GM18868 (cell line): ENCODE results near the gene PLA2G4F.
A peak's percentile ranks its signal among the peaks of the same experiment; 100 is the strongest.

Experiments
- ATAC-seq: cut with Tn5 transposase; IDR thresholded peaks from one replicate; pipeline ENCODE4 v1.9.1; 2021; ENCODE audit warnings: mild to moderate bottlenecking, moderate library complexity; ENCODE audit not compliant: unreplicated experiment

The PLA2G4F gene, protein sequence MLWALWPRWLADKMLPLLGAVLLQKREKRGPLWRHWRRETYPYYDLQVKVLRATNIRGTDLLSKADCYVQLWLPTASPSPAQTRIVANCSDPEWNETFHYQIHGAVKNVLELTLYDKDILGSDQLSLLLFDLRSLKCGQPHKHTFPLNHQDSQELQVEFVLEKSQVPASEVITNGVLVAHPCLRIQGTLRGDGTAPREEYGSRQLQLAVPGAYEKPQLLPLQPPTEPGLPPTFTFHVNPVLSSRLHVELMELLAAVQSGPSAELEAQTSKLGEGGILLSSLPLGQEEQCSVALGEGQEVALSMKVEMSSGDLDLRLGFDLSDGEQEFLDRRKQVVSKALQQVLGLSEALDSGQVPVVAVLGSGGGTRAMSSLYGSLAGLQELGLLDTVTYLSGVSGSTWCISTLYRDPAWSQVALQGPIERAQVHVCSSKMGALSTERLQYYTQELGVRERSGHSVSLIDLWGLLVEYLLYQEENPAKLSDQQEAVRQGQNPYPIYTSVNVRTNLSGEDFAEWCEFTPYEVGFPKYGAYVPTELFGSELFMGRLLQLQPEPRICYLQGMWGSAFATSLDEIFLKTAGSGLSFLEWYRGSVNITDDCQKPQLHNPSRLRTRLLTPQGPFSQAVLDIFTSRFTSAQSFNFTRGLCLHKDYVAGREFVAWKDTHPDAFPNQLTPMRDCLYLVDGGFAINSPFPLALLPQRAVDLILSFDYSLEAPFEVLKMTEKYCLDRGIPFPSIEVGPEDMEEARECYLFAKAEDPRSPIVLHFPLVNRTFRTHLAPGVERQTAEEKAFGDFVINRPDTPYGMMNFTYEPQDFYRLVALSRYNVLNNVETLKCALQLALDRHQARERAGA

DNA sequence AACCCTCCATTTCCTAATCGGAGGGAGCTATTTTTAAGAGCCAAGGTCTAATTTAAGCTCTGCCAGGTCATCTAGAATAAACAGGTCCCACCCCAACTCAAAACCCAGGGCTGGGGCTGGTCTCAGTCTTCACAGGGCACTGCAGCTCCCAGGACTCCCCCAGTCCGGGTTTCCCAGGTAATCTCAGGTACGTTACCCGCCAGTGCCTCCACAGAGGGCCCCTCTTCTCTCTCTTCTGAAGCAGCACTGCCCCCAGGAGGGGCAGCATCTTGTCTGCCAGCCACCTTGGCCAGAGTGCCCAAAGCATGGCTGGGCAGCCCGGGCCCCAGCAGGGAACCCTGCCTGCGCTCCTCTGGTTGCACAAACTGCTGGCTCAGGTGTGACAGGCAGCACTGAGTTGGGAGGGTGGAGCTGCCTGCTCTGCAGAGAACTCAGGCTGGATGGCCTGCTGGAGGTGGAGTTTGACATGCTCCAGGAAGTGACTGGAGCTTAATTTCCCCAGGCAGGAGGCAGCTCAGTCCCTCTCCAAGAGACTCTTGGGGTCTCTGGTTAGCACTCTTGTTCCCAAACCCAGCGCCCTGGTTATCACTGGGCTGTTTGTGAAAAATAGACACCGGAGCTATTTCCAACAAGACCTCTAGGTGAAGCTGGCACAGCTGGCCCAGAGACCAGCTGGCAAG, at the start of gene PLA2G4F:
Gene PLA2G4F, minus strand, starts transcription at position 394 of the 680 bp plus-strand sequence. Its CDS starts 87 bp downstream, at position 307.
- no peak for ATAC-seq

GRCh38 chr15:42203891-42204290, 47.5 kb upstream of the PLA2G4F start:
- no peak for ATAC-seq

DNA sequence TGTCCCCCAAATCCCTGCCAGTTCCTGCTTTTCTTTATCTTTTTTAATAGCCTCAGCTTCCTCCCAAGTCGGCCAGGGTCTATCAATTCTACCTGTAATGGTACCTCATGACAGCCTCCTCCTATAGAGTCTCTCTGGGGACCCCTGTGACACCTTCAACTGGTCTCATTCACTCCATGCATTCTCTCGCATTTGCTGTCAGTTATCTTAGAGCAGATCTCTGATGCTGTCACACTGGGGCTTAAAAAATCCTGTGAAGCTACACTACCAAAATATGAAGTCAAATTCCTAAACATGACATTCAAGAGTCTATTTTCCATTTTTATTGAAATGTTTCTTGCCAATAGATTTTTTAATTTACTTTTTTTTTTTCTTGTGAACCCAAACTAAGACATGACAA, 46.2 kb upstream of the PLA2G4F start:
- ATAC-seq, result no peak

DNA sequence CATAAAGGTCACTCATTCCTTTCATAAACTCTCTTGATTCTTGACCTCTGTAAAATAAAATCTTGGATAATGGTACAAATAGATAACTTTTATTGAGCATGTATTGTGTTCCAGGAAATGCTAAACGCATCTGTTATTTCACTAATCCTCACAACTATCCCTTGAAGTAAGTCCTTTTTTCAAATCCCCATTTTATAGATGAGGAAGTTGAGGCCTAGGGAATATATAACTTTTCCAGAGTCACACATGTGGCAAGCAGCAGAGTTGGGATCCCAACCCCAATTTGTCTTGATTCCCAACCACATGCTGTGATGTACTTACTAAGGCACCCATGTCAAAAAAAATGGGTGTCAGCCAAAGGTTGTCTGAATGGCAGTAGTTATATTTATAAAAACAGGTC, 45.4 kb upstream of the PLA2G4F start:
- no peak for ATAC-seq

- ATAC-seq, result no peak
These were observed 42.7 kb upstream of the PLA2G4F start for GRCh38 chr15:42199126-42199525.

- no peak for ATAC-seq
These were observed 42.1 kb upstream of the PLA2G4F start for GRCh38 chr15:42198516-42198915.

DNA sequence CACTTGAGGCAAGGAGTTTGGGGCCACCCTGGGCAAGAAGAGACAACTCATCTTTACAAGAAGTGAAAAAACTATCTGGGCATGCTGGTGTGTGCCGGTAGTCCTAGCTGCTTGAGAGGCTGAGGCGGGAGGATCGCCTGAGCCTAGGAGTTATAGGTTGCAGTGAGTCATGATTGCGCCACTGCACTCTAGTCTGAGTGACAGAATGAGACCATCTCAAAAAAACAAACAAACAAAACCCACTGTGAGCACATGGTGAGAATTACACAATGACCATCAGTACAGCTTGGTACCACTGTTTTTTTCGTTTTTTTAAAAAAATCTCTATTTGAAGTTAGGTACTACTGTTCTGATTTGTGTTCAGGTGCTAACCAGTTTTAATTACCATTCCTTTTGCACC, 38.1 kb upstream of the PLA2G4F start:
- ATAC-seq, result no peak

DNA sequence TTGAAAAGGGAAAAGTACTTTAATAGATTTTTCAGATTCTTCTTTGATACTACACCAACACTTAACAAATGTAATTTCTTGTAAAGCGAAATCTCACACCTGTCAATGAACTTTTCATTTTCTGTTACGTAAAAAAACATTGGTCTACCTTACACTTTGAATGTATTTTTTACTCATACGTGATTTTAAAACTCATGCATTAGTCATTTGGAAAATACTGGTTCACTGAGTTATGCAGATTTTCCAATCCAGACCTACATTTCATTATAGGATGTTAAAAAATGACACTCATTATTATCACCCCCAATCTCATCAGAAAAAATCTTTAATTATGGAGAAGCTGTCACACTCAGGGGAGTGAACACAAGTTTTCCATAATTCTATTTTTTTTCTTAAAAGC, 36.9 kb upstream of the PLA2G4F start:
- no peak for ATAC-seq

DNA sequence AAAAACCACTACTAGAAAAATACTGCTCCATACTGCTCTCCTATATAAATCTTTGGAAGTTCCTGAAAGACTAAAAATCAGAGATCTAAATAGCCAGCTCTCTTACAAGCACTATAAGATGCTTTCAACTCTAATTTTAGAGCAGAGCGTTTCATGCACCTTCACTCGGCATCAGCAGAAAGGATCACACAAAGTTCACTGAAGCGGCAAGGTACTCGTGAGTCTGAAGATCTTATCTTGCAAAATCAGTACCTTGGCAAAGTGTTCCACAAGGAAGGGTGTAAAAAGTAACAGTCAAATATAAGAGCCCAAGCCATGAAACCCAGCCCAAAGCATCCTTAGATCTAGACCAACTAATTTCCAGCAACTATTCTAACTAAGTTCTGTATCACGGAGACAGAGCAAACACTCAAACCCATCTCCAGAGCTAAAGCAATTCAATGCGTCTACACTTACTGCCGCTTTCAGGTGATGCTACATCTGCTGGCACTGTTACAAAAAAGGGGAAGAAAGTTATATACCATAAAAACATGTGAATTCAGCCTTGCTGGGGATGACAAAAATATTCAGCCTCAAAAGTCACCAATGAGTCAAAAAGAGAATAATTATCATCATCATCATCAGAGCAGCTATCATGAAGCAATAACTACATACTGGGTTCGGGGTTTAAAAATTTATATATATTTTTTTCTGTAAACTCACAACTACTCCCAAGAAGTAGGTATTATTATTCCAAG, 35.3 kb upstream of the PLA2G4F start:
- peak; percentile 54 for ATAC-seq

DNA sequence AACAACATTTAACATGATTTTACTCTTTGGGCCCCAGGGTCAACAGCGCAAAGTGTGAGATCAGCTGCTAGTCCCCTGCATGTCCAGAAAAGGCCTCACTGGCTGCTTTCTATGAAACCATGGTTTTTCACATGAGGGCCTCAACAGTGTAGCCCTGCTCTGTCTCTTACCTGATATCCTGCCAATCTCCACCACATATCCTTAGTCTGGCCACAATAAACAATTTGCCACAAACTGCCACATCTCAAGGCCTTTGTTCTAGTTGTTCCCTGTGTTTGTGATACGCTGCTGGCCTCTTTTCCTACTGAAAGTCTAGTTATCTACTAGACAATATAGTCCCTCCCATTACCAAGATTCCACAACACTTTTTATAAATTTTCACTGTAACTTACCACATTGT, 33.9 kb upstream of the PLA2G4F start:
- no peak for ATAC-seq

DNA sequence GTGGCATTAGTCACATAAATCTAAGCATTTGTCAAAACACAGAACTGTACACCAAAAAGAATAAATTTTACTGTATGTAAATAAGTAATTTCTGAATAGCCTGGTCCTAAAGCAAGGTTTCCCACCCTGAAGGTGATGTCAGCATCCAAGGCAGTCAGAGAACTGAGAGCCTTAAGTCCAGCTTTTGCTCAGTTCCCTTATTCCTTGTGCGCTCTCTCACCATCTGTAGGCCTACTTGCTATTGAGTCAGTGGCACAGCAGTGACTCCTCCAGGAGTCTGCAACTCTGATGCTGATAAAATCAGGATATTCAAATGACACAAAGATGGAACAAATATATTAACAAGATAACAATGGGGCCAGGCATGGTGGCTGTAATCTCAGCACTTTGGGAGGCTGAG, 29.4 kb upstream of the PLA2G4F start:
- no peak for ATAC-seq

DNA sequence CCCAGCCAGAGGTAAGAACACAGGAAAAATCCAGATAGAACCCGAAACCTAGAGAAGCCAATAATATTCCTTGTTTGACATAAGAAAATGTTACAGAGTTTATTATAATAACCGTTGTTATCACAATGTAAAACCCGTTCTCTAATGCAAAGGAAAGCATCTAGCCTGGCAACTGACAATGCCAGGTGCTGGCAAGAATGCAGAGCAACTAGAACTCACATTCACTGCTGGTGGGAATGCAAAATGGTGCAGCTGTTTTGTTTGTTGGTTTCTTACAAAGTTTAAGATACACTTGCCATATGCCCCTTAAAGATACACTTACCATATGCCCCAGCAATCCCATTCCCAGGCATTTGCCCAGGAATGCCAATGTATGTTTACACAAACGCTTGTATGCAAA, 28.3 kb upstream of the PLA2G4F start:
- ATAC-seq, result no peak

DNA sequence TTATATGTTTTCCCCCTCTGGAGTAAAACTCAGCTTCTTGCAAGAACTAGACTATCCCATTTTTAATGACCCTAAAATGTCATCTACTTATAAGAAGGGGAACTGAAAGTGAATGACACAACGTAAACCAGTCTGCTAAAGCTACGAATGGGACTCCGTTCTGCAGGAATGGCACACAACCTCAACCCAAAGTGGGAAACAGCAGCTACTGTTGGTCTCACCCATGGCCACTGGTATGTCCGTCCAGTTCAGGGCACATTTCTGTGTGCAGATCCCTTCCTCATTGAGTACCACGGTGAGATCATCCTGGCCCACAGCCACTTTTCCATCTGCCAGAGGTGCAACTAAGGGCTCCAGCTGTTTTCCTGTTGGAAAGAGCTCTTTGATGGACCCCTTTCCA, 27.9 kb upstream of the PLA2G4F start:
- no peak for ATAC-seq

GRCh38 chr15:42182961-42183360, 26.5 kb upstream of the PLA2G4F start:
- ATAC-seq, result no peak

DNA sequence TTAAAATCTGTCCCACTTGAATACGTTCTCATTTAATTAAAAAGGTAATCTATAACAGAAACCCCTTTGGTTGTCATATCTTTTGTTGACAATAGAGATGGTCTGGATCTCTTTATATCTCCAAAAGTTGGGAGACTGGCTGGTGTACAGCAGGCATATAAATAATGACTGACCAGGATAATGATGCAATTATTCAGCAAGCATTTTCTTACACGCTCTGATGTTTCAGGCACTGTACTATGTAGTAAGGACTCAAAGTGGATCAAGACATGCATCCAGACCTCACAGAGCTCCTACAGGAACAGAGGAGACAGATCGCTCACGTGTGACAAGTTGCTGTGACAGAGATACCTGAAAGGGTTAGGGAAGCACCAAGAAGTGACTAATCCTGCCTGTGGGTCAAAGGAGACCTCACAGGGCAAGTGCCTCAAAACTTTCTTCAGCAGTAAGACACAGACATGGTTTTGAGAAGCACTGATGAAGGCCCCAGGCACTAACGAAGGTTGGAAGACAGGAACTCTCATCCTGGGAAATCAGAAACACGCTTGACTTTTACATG, 26.0 kb upstream of the PLA2G4F start:
- no peak for ATAC-seq

GRCh38 chr15:42178056-42178455, 21.6 kb upstream of the PLA2G4F start:
- ATAC-seq, result no peak

- no peak for ATAC-seq
These were observed 19.2 kb upstream of the PLA2G4F start for GRCh38 chr15:42175671-42176070.

- ATAC-seq, result no peak
These were observed 16.0 kb upstream of the PLA2G4F start for GRCh38 chr15:42172475-42172874.

DNA sequence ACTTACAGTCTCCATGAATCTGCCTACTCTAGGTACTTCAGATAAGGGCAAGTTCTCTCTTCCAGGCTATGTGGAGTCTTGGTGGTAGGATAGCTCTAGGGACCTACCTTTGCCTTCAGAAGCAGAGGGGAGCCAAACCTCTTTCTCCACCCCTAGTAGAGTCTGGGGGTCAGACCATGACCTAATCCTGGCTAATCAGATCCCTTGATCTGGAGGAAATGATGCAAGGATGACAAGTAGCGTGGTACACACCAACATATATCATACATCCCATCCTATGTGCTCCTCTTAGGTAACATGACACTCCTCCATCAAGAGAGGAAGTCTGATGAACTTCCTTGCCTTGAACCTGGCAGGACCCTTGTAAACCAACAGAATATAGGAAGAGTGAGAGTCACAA, 15.4 kb upstream of the PLA2G4F start:
- ATAC-seq, result no peak

GRCh38 chr15:42171122-42171521, 14.7 kb upstream of the PLA2G4F start:
- no peak for ATAC-seq
